A172 (cell line): ENCODE results near the gene ZKSCAN3. TPM values are rescaled to one million over a fixed set of nuclear protein-coding genes. Genes with fewer than 3 reads are reported as not detected.
"Not testable (repeated sequence)": the region's sequence is repeated elsewhere in the genome, so short reads cannot be mapped to it uniquely, and the experiment has no call there.

ENCODE experiments used
- DNase-seq: peaks from one replicate; pipeline ENCODE4 v3.0.0-alpha.2; 2015; ENCODE audit warnings: low spot score
- total RNA-seq: library from RNA; depleted of rRNA; stranded (reverse); fragments of >200 nt; shearing (Covaris generic); gene quantifications from 2 replicates; pipeline ENCODE4 v1.2.3, GENCODE V29; 2014; rRNA removed

The ZKSCAN3 gene
- total RNA-seq = 3.7 and 5.0 TPM in 2 replicates

- peak; percentile 79 for DNase-seq
Observed at GRCh38 chr6:28349892-28350737, at the start of gene ZKSCAN3. ZKSCAN3 (plus strand) TSS chr6:28349947; CDS start chr6:28359587, 9,640 bp downstream.

- no peak for DNase-seq
Observed at GRCh38 chr6:28303570-28303969, 46.2 kb upstream of the ZKSCAN3 start.

- DNase-seq = not testable (repeated sequence)
Observed at GRCh38 chr6:28306363-28306762, 43.4 kb upstream of the ZKSCAN3 start.

GRCh38 chr6:28311139-28311823 is 38.5 kb upstream of the ZKSCAN3 start:
- DNase-seq = no peak

- no peak for DNase-seq
Observed at GRCh38 chr6:28312939-28313338, 36.8 kb upstream of the ZKSCAN3 start.

- peak; percentile 8 for DNase-seq
Observed at GRCh38 chr6:28315628-28316027, 34.1 kb upstream of the ZKSCAN3 start.

- DNase-seq = not testable (repeated sequence)
Observed at GRCh38 chr6:28317866-28318265, 31.9 kb upstream of the ZKSCAN3 start.

- DNase-seq = no peak
Observed at GRCh38 chr6:28322661-28323060, 27.1 kb upstream of the ZKSCAN3 start.

- no peak for DNase-seq
Observed at GRCh38 chr6:28323813-28324424, 25.8 kb upstream of the ZKSCAN3 start.

- DNase-seq = no peak
Observed at GRCh38 chr6:28326371-28326948, 23.3 kb upstream of the ZKSCAN3 start.

GRCh38 chr6:28330041-28330440 is 19.7 kb upstream of the ZKSCAN3 start:
- no peak for DNase-seq

GRCh38 chr6:28333047-28333446 is 16.7 kb upstream of the ZKSCAN3 start:
- no peak for DNase-seq

- no peak for DNase-seq
Observed at GRCh38 chr6:28333599-28334018, 16.1 kb upstream of the ZKSCAN3 start.

- DNase-seq = no peak
Observed at GRCh38 chr6:28334286-28335039, 15.3 kb upstream of the ZKSCAN3 start.

- DNase-seq = no peak
Observed at GRCh38 chr6:28335040-28335563, 14.6 kb upstream of the ZKSCAN3 start.

- peak; percentile 98 for DNase-seq
Observed at GRCh38 chr6:28335564-28336283, 14.0 kb upstream of the ZKSCAN3 start, which contains the start of gene ZSCAN31. ZSCAN31 (minus strand) TSS chr6:28336148; CDS start chr6:28329683, 6,465 bp downstream.

- peak; percentile 61 for DNase-seq
Observed at GRCh38 chr6:28336284-28337120, 13.2 kb upstream of the ZKSCAN3 start.

- DNase-seq = no peak
Observed at GRCh38 chr6:28337121-28337520, 12.6 kb upstream of the ZKSCAN3 start.
